Measurements from ENCODE around the gene FTO. TPM values are rescaled to one million over a fixed set of nuclear protein-coding genes. Genes with fewer than 3 reads are reported as not detected.
A peak's percentile ranks its signal among the peaks of the same experiment; 100 is the strongest.

Gene FTO
- total and polyA plus RNA-seq, 12 donors = 17.8 to 310 (median 156) TPM

DNA sequence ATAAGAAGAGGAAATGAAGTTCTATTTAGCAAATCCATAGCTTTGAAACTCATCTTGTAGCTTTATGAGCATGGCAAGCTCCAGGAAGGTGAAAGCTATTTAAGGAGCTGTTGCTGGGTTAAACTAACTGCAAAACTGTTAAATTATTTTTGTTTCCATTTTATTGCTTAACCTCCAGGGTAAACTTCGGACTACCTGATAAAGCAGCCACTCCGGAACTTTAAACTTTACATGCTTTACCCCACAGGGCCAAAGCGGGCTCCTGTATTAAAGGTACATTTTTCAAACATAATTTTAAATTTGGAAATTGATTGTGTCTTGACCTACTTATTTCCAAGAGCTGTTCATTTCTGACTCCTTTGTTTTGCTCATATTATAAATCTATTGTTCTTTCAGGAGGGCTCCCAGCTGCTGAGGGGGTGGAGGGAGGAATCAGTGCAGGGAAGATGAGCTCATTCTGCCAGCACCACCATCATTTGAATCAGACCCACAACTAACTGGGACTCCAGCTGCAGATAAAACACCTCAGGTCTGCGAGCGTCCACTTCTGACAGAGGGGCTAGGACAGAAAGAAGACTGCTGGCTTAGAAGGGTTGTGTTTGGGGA lies 424.8 kb downstream of the FTO start:
- intact Hi-C loops (cut with DNase I) = no loop called here
- Histone ChIP-seq H3K4me1 (replicated peaks in 1 of 2) (no peaks in the 10 kb centered on the region), H3K27me3 (no peaks in the 10 kb centered on the region), H3K4me3 (no peak overlapping the region), H3K27ac (no peak overlapping the region), H3K9me3 (replicated peaks in 1 of 3) (no peaks in the 10 kb centered on the region), H3K36me3 (replicated peaks in 1 of 2) (no peaks in the 10 kb centered on the region)
- no peak for TF ChIP-seq POLR2A (IDR thresholded peaks at IDR 0.05)
- TF ChIP-seq, protein P1, sequence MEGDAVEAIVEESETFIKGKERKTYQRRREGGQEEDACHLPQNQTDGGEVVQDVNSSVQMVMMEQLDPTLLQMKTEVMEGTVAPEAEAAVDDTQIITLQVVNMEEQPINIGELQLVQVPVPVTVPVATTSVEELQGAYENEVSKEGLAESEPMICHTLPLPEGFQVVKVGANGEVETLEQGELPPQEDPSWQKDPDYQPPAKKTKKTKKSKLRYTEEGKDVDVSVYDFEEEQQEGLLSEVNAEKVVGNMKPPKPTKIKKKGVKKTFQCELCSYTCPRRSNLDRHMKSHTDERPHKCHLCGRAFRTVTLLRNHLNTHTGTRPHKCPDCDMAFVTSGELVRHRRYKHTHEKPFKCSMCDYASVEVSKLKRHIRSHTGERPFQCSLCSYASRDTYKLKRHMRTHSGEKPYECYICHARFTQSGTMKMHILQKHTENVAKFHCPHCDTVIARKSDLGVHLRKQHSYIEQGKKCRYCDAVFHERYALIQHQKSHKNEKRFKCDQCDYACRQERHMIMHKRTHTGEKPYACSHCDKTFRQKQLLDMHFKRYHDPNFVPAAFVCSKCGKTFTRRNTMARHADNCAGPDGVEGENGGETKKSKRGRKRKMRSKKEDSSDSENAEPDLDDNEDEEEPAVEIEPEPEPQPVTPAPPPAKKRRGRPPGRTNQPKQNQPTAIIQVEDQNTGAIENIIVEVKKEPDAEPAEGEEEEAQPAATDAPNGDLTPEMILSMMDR (IDR thresholded peaks at IDR 0.05) = no peak
- WGBS, 4 donors = 66 to 87% (median 85%) methylated on average over 5 of the region's 5 CpGs
- no peak for DNase-seq

- no peak for DNase-seq
- Histone ChIP-seq H3K4me3 (no peak overlapping the region), H3K27me3 (no peaks in the 10 kb centered on the region), H3K27ac (no peak overlapping the region), H3K36me3 (replicated peaks in 1 of 2) (no peaks in the 10 kb centered on the region), H3K9me3 (replicated peaks in 1 of 3) (no peaks in the 10 kb centered on the region), H3K4me1 (replicated peaks in 1 of 2) (no peaks in the 10 kb centered on the region)
- TF ChIP-seq, protein P1 (IDR thresholded peaks at IDR 0.05) = no peak
- TF ChIP-seq POLR2A (IDR thresholded peaks at IDR 0.05) = no peak
- intact Hi-C loops (cut with DNase I) = no loop called here
Measured at GRCh38 chr16:54129810-54130209, 425.9 kb downstream of the FTO start.

- no peak for TF ChIP-seq POLR2A (IDR thresholded peaks at IDR 0.05)
- TF ChIP-seq, protein P1 (IDR thresholded peaks at IDR 0.05) = no peak
- no peaks in the 10 kb centered on the region for H3K27me3 ChIP-seq
- H3K4me3 ChIP-seq = no peak overlapping the region
- WGBS, 4 donors = 70 to 76% (median 73%) methylated on average over 5 of the region's 5 CpGs
- no peak for DNase-seq
- intact Hi-C loops (cut with DNase I) = no loop called here
- no peak overlapping the region for H3K27ac ChIP-seq
- H3K4me1 ChIP-seq (replicated peaks in 1 of 2) = no peaks in the 10 kb centered on the region
- H3K36me3 ChIP-seq (replicated peaks in 1 of 2) = no peaks in the 10 kb centered on the region
- no peaks in the 10 kb centered on the region for H3K9me3 ChIP-seq (replicated peaks in 1 of 3)
Measured at GRCh38 chr16:54135361-54136275, 431.7 kb downstream of the FTO start.

GRCh38 chr16:54136276-54136625 lies 432.3 kb downstream of the FTO start:
- WGBS, 4 donors = 77 to 89% (median 84%) methylated on average over 2 of the region's 2 CpGs
- no peaks in the 10 kb centered on the region for H3K27me3 ChIP-seq
- H3K9me3 ChIP-seq (replicated peaks in 1 of 3) = no peaks in the 10 kb centered on the region
- H3K27ac ChIP-seq = no peak overlapping the region
- no peak overlapping the region for H3K4me3 ChIP-seq
- H3K36me3 ChIP-seq (replicated peaks in 1 of 2) = no peaks in the 10 kb centered on the region
- peak in 1 of 7 donors; percentile 31 for DNase-seq
- no peaks in the 10 kb centered on the region for H3K4me1 ChIP-seq (replicated peaks in 1 of 2)
- no peak for TF ChIP-seq POLR2A (IDR thresholded peaks at IDR 0.05)
- TF ChIP-seq, protein P1 (IDR thresholded peaks at IDR 0.05) = no peak
- intact Hi-C loops (cut with DNase I) = no loop called here

Measured in adrenal gland (tissue), 12 donors.